Liver (tissue), 2 donors: ENCODE data around the gene PLB1.

Experiments used
- FOXA1 ChIP-seq: IDR thresholded peaks from 2 replicates; pipeline ENCODE4 v1.6.1; 2016; ENCODE audit warnings: antibody characterized with exemption
- TF ChIP-seq, protein P1 (sequence below): fragments of 150-350 bp; IDR thresholded peaks from 2 replicates; pipeline ENCODE4 v1.5.1; 2017; ENCODE audit warnings: improper control_type of control experiment, low read depth, low read length; ENCODE audit not compliant: missing input control
- donor health status: healthy.

- TF ChIP-seq FOXA1: no peak
- TF ChIP-seq, protein P1, sequence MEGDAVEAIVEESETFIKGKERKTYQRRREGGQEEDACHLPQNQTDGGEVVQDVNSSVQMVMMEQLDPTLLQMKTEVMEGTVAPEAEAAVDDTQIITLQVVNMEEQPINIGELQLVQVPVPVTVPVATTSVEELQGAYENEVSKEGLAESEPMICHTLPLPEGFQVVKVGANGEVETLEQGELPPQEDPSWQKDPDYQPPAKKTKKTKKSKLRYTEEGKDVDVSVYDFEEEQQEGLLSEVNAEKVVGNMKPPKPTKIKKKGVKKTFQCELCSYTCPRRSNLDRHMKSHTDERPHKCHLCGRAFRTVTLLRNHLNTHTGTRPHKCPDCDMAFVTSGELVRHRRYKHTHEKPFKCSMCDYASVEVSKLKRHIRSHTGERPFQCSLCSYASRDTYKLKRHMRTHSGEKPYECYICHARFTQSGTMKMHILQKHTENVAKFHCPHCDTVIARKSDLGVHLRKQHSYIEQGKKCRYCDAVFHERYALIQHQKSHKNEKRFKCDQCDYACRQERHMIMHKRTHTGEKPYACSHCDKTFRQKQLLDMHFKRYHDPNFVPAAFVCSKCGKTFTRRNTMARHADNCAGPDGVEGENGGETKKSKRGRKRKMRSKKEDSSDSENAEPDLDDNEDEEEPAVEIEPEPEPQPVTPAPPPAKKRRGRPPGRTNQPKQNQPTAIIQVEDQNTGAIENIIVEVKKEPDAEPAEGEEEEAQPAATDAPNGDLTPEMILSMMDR: no peak
These were observed 82.2 kb downstream of the PLB1 start for GRCh38 chr2:28577791-28578680.
